Neural crest cell (in vitro differentiated cells): Measurements from ENCODE around the gene ADCY3. TPM values are rescaled to one million over a fixed set of nuclear protein-coding genes. Genes with fewer than 3 reads are reported as not detected.
A peak's percentile ranks its signal among the peaks of the same experiment; 100 is the strongest.

ENCODE experiments used
- DNase-seq: peaks from one replicate; pipeline ENCODE4 v3.0.0; 2021; ENCODE audit warnings: low read depth, mixed read lengths, low spot score
- H3K27ac Mint-ChIP-seq: one replicate; pipeline ENCODE4 v1.8.0; 2021; ENCODE audit warnings: mild to moderate bottlenecking, mixed read lengths; ENCODE audit not compliant: unreplicated experiment
- H3K27me3 Mint-ChIP-seq: 2 replicates; pipeline ENCODE4 v1.8.0; 2021; ENCODE audit warnings: low read depth, mild to moderate bottlenecking, mixed read lengths
- H3K36me3 Mint-ChIP-seq: 2 replicates; pipeline ENCODE4 v1.8.0; 2021; ENCODE audit warnings: low read depth, mild to moderate bottlenecking, mixed read lengths
- H3K4me1 Mint-ChIP-seq: 2 replicates; pipeline ENCODE4 v1.8.0; 2021; ENCODE audit warnings: mixed read lengths
- H3K4me3 Mint-ChIP-seq: one replicate; pipeline ENCODE4 v1.8.0; 2021; ENCODE audit warnings: mild to moderate bottlenecking, mixed read lengths
- H3K9me3 Mint-ChIP-seq: 2 replicates; pipeline ENCODE4 v1.8.0; 2021; ENCODE audit warnings: mixed read lengths
- CTCF ChIP-seq: fragments of 200-600 bp; sonication (generic); conservative IDR thresholded peaks from 2 replicates; pipeline ENCODE4 v1.5.0; 2021; ENCODE audit warnings: antibody characterized with exemption, mild to moderate bottlenecking
- total RNA-seq: library from RNA; stranded (reverse); gene quantifications from 2 replicates; pipeline ENCODE4 v1.2.1, GENCODE V29; 2021

ADCY3 gene
- total RNA-seq, 1 donor from 2014 or later, result 49.2 TPM

- TF ChIP-seq CTCF, result no peak
- no peak for DNase-seq
- Mint-ChIP-seq H3K27me3 (no peaks in the 10 kb centered on the region), H3K27ac (no peak overlapping the region), H3K9me3 (no peaks in the 10 kb centered on the region), H3K4me1 (peaks cover 18% of the 10 kb centered on the region), H3K36me3 (peaks cover 4% of the 10 kb centered on the region), H3K4me3 (no peak overlapping the region)
Measured at GRCh38 chr2:24853046-24853445, 67.0 kb downstream of the ADCY3 start.

GRCh38 chr2:24852431-24853020 is 67.5 kb downstream of the ADCY3 start:
- TF ChIP-seq CTCF, result no peak
- H3K4me3 Mint-ChIP-seq, result no peak overlapping the region
- H3K36me3 Mint-ChIP-seq, result peaks cover 4% of the 10 kb centered on the region
- no peaks in the 10 kb centered on the region for H3K9me3 Mint-ChIP-seq
- peaks cover 18% of the 10 kb centered on the region for H3K4me1 Mint-ChIP-seq
- H3K27ac Mint-ChIP-seq, result peak overlapping the region; percentile 90
- DNase-seq, result no peak
- H3K27me3 Mint-ChIP-seq, result no peaks in the 10 kb centered on the region

GRCh38 chr2:24852026-24852425 is 68.0 kb downstream of the ADCY3 start:
- Mint-ChIP-seq H3K36me3 (peaks cover 8% of the 10 kb centered on the region), H3K4me1 (peaks cover 18% of the 10 kb centered on the region), H3K27me3 (no peaks in the 10 kb centered on the region), H3K9me3 (no peaks in the 10 kb centered on the region), H3K27ac (no peak overlapping the region), H3K4me3 (no peak overlapping the region)
- no peak for DNase-seq
- TF ChIP-seq CTCF, result no peak

GRCh38 chr2:24850944-24851343 is 69.1 kb downstream of the ADCY3 start:
- Mint-ChIP-seq H3K4me3 (no peak overlapping the region), H3K4me1 (peaks cover 11% of the 10 kb centered on the region), H3K27me3 (no peaks in the 10 kb centered on the region), H3K9me3 (peaks cover 2% of the 10 kb centered on the region), H3K36me3 (peaks cover 9% of the 10 kb centered on the region), H3K27ac (no peak overlapping the region)
- DNase-seq, result no peak
- no peak for TF ChIP-seq CTCF

GRCh38 chr2:24845691-24846090 is 74.3 kb downstream of the ADCY3 start:
- peaks cover 17% of the 10 kb centered on the region for H3K36me3 Mint-ChIP-seq
- TF ChIP-seq CTCF, result no peak
- H3K4me3 Mint-ChIP-seq, result no peak overlapping the region
- no peaks in the 10 kb centered on the region for H3K27me3 Mint-ChIP-seq
- no peak for DNase-seq
- peaks cover 5% of the 10 kb centered on the region for H3K9me3 Mint-ChIP-seq
- H3K4me1 Mint-ChIP-seq, result no peaks in the 10 kb centered on the region
- H3K27ac Mint-ChIP-seq, result no peak overlapping the region
